Activated effector memory CD4-positive, alpha-beta T cell treated with Interleukin-2 at 50 U/mL for 16 hours (primary cell): Measurements from ENCODE around the gene PLCH2.
"Not testable (repeated sequence)": the region's sequence is repeated elsewhere in the genome, so short reads cannot be mapped to it uniquely, and the experiment has no call there.

ENCODE experiments used
- DNase-seq: peaks from one replicate; pipeline ENCODE4 v3.0.0-alpha.2; 2020

Gene PLCH2

DNA sequence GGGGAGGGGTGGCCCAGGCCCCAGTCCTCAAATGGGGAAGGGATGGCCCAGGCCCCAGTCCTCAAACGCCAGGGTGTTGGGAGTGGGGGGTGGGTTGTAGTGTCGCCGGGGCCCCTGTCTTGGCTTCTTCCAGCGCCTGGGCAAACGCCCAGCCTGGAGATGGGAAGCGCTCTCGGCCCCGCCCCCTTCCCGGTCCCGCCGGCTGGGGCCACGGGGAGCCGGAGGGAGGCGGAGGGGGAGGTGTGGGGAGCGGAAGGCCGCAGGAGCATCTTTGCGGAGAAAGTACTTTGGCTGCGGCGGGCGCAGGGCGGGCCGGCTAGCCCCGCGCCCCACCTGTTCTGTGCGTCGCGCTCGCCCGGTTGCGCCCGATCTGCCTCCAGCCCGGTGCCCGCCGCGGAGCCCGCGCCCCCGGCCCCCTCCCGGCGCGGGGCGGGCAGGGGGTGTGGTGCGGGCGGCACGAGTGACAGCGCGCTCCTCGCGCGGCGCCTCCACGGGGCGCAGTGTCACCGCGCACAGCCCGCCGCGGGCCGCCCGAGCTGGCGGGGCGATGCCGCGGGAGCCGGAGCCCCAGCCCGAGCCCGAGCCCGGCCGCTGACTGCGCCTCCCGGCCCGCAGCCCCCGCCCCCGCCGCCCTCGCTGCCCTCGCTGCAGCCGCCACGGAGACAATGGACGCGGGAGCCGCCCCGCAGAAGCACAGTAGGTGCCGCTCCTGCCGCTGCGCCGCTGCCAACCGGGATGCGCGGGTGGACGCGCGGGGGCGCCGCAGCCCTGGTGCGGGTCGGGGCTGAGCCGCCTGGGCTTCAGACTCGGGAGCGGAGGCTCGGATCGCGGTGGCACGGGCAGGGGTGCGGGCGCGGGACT, 32.6 kb upstream of the PLCH2 start:
- DNase-seq = no peak

GRCh38 chr1:2444138-2444591, 31.9 kb upstream of the PLCH2 start:
- no peak for DNase-seq

GRCh38 chr1:2445162-2445822, 30.8 kb upstream of the PLCH2 start:
- no peak for DNase-seq

DNA sequence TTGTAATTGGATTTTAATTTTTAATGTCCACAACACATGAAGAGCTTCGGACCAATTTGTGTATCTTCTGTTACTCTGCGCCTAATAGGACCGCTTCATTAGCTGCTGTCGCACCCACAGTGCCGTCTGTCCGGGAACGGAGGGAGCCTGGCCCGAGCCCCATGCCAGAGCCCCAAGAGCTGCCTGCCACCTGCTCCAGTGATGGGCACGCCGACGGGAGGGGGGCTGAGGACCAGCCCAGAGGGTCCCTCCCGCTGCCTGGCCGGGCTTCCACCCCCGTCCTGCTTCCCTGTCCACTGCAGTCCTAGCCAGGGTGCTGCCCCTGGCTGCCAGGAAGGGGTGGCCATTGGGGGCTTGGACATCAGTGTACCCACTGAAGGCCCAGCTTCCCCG, 30.3 kb upstream of the PLCH2 start:
- no peak for DNase-seq

- DNase-seq = no peak
These were observed 29.7 kb upstream of the PLCH2 start for GRCh38 chr1:2446394-2446793.

- no peak for DNase-seq
These were observed 29.2 kb upstream of the PLCH2 start for GRCh38 chr1:2446861-2447260.

- no peak for DNase-seq
These were observed 28.6 kb upstream of the PLCH2 start for GRCh38 chr1:2447276-2448097.

DNA sequence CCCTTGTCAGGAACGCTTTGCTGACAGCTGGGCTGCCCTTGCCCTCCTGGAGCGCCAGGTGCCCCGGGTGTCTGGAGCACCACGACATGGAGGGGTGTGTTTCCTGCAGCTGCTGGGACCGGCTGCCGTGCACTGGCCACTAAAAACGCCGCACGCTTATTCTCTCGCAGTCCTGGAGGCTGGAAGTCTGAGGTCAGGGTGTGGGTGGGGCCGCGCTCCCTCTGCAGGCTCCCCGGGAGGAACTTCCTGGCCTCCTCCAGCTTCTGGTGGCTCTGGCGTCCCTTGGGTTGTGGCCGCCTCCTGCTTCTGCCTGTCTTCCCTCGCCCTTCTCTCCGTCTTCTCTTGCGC, 28.0 kb upstream of the PLCH2 start:
- no peak for DNase-seq

DNA sequence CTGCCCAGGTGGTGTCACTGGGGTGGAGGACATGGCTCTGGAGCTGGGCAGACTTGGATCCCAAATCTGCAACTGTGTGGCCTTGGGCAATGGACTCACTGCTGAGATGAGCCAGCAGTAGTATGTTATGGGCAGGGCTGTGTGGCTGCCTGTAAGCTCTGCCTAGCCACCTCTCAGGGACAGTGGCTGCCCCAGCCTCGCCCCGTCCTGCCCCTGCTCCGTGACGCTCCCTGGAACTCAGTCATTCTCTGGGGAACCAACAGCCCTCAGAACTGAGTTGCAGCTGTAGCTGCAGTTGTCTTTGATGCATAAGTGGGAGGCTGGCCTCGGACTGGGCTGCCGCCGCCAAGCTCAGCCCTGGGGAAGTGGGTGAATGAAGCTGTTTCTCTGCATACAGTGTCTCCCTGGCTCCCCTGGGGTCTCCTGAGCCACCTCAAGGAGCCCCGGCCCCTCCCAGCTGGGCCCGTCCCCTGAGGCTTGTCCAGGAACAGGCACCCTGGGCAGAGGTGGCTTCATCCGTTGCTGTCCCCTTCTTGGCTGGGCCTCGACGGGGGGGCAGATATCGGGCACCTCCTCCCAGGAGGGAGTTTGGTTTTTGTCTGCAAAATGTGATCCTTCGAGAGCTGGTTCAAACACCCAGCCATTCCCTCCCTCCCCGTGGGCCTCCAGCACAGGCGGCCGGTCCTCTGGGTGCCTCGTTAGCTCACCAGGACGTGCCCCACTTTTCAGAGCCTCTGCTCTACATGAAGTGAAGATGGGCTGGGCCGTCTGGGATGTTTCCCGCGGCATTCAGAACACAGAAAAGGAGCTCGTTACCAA, 26.2 kb upstream of the PLCH2 start:
- no peak for DNase-seq

DNA sequence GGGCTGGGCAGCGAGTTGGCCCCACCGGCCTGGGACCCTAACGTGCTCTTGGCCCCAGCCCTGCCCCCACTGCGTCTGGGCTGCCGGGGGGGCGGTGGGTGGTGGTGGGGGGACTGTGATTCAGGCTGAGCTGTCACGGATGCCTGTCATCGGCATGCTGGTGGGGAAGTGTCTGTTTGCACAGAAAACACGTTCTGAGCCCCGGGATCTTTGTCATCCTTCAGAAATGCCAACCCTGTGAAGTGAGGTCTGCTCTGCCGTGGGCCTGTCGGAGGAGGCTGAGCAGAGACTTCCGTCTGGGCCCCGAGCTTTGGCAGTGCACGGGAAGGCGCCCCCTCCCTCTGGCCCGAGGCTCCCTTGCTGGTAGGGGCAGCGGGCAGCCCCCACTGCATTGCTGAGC, 24.3 kb upstream of the PLCH2 start:
- no peak for DNase-seq

DNA sequence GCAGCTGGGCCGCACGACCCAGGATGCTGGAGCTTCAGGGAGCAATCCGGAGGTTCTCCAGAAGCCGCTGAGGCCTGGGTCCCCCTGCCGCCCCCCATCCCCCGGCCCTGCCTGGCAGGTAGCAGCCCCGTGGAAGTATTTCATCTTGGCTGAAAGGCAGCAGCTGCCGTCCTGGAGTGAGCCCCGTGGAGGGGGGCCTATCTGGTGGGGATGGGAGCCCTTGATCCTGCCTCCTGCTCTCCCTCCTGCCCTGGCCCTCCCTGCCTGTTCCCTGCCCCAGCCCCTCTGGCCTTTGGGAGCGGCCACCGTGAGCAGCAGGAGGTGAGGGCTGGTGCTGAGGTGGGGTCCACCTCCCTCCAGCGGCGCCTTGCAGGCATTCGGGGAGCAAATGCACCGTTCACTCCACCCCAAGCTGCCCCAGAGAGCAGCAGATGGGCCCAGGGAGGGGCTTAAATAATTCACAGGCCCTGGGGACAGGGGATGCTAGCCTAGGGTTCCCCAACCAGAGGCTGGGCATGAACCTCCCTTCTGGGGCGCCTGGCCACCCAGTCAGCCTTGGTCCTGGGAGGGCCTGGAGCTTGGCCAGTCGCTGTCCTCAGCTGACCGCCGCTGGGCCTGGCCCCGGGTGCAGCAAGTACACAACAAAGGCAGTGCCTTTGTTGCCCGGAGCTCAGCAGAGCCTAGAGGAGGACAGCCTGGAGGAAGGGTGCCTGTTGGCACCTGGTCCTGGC, 23.7 kb upstream of the PLCH2 start:
- no peak for DNase-seq

- no peak for DNase-seq
These were observed 23.2 kb upstream of the PLCH2 start for GRCh38 chr1:2452932-2453315.

- no peak for DNase-seq
These were observed 21.9 kb upstream of the PLCH2 start for GRCh38 chr1:2454227-2454626.

- no peak for DNase-seq
These were observed 20.3 kb upstream of the PLCH2 start for GRCh38 chr1:2455757-2456156.

- DNase-seq = no peak
These were observed 18.6 kb upstream of the PLCH2 start for GRCh38 chr1:2457444-2457843.

DNA sequence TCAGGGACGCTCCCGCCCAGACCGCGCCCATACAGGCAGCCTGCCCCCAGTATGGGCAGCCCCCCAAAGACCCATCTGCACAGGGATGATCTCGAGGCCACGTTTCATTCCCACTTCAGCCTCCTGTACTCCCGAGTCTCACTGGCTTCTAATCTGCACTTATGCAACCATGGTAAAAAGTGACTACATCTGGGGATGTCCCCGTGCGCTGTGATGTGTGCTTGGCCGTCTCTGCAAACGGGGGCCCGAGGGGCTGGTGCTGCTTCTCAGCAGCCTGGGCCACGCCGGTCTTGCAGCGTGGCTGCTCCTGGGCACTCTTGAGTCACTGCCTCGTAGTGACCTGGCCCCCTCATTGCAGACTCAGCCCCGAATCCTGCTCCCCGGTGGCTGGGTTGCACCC, 17.4 kb upstream of the PLCH2 start:
- no peak for DNase-seq

DNA sequence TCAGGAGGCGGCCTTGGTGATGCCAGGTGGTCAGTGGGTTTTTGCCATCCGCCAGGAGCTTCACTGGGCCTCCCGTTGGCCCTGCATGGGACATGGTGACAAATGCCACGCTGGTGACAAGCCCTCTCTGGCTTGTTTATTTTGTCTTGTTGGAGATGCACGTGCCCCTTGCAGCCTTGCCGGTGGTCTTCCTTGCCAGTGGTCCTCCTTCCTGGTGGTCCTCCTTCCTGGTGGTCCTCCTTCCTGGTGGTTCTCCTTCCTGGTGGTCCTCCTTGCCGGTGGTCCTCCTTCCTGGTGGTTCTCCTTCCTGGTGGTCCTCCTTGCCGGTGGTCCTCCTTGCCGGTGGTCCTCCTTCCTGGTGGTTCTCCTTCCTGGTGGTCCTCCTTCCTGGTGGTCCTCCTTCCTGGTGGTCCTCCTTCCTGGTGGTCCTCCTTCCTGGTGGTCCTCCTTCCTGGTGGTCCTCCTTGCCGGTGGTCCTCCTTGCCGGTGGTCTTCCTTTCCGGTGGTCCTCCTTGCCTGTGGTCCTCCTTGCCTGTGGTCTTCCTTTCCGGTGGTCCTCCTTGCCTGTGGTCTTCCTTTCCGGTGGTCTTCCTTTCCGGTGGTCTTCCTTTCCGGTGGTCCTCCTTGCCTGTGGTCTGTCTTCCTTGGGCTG, 16.9 kb upstream of the PLCH2 start:
- not testable (repeated sequence) for DNase-seq

- no peak for DNase-seq
These were observed 16.3 kb upstream of the PLCH2 start for GRCh38 chr1:2459757-2460156.

- DNase-seq = no peak
These were observed 15.9 kb upstream of the PLCH2 start for GRCh38 chr1:2460203-2460602.

- no peak for DNase-seq
These were observed 14.9 kb upstream of the PLCH2 start for GRCh38 chr1:2460996-2461751.

GRCh38 chr1:2462819-2463218, 13.3 kb upstream of the PLCH2 start:
- DNase-seq = no peak
